Bone marrow (tissue), 2 donors: ENCODE measurements around the gene COG8.
"Not testable (repeated sequence)": the region's sequence is repeated elsewhere in the genome, so short reads cannot be mapped to it uniquely, and the experiment has no call there.

ENCODE experiments used
- DNase-seq, 2 donors: peaks; one replicate each; lab custom pipeline; 2025; lab: John Stamatoyannopoulos, UW

COG8 gene

GRCh38 chr16:69318911-69319289 is 20.5 kb downstream of the COG8 start:
- DNase-seq, result no peak

- no peak for DNase-seq
Observed at GRCh38 chr16:69318177-69318910, 21.0 kb downstream of the COG8 start.

GRCh38 chr16:69316595-69317034 is 22.7 kb downstream of the COG8 start:
- no peak for DNase-seq

GRCh38 chr16:69315486-69316311 is 23.7 kb downstream of the COG8 start:
- DNase-seq, result no peak

GRCh38 chr16:69314534-69314933 is 24.8 kb downstream of the COG8 start:
- no peak for DNase-seq

GRCh38 chr16:69313469-69313868 is 25.9 kb downstream of the COG8 start:
- no peak for DNase-seq

GRCh38 chr16:69311533-69312387 is 27.6 kb downstream of the COG8 start:
- DNase-seq, result peak in 1 of 2 donors; percentile 70

GRCh38 chr16:69310653-69311532 is 28.5 kb downstream of the COG8 start, which contains the start of gene VPS4A:
TSS of gene VPS4A (plus strand) at chr16:69311350. CDS start at chr16:69311512, 162 bp downstream.
- DNase-seq, result peak; percentile 88 to 97

- no peak for DNase-seq
Observed at GRCh38 chr16:69309316-69309715, 30.0 kb downstream of the COG8 start.

GRCh38 chr16:69307856-69308255 is 31.5 kb downstream of the COG8 start:
- no peak for DNase-seq

- DNase-seq, result no peak
Observed at GRCh38 chr16:69307091-69307490, 32.3 kb downstream of the COG8 start.

GRCh38 chr16:69306031-69306430 is 33.3 kb downstream of the COG8 start:
- DNase-seq, result no peak

GRCh38 chr16:69302301-69302700 is 37.1 kb downstream of the COG8 start:
- DNase-seq, result no peak

GRCh38 chr16:69301861-69302260 is 37.5 kb downstream of the COG8 start:
- DNase-seq, result no peak

- no peak for DNase-seq
Observed at GRCh38 chr16:69301187-69301586, 38.2 kb downstream of the COG8 start.

GRCh38 chr16:69298261-69298660 is 41.1 kb downstream of the COG8 start:
- DNase-seq, result no peak

GRCh38 chr16:69296771-69297170 is 42.6 kb downstream of the COG8 start:
- not testable (repeated sequence) for DNase-seq

GRCh38 chr16:69294051-69294450 is 45.3 kb downstream of the COG8 start:
- DNase-seq, result no peak

GRCh38 chr16:69293401-69293800 is 46.0 kb downstream of the COG8 start:
- DNase-seq, result no peak

GRCh38 chr16:69291657-69292056 is 47.7 kb downstream of the COG8 start:
- DNase-seq, result not testable (repeated sequence)
